PFSK-1 (cell line): ENCODE data around the gene JMJD1C.

Source experiments
- FOXP2 ChIP-seq: optimal IDR thresholded peaks from 2 replicates; pipeline ENCODE3; 2011; ENCODE audit warnings: borderline replicate concordance, control low read depth, inconsistent platforms; ENCODE audit not compliant: insufficient read depth; ENCODE audit errors: extremely low read length, extremely low read depth
- POLR2AphosphoS5 ChIP-seq: IDR thresholded peaks from 2 replicates; pipeline ENCODE4 v1.6.1; 2012; ENCODE audit warnings: low read depth, mild to moderate bottlenecking, control low read depth, low read length, moderate library complexity
- REST ChIP-seq, 2 experiments: IDR thresholded peaks; 2 replicates each; pipeline versions ENCODE4 v1.6.1 to v1.8.0; 2011 to 2012; ENCODE audit warnings: low read depth in 2 of 2, low read length in 2 of 2, control low read depth in 1 of 2, inconsistent platforms in 1 of 2, mild to moderate bottlenecking in 1 of 2, moderate library complexity in 1 of 2; ENCODE audit not compliant: insufficient read depth in 1 of 2
- SIN3A ChIP-seq: IDR thresholded peaks from 2 replicates; pipeline ENCODE4 v1.6.1; 2012; ENCODE audit warnings: mild to moderate bottlenecking, low read length, moderate library complexity, borderline replicate concordance; ENCODE audit not compliant: insufficient read depth
- TAF1 ChIP-seq: IDR thresholded peaks from 2 replicates; pipeline ENCODE4 v1.6.1; 2012; ENCODE audit warnings: low read length, control low read depth, borderline replicate concordance; ENCODE audit not compliant: insufficient read depth

Gene JMJD1C

GRCh38 chr10:63390521-63390920 lies 75.3 kb downstream of the JMJD1C start:
- TF ChIP-seq FOXP2 (no peak), SIN3A (no peak), REST (IDR thresholded peaks at IDR 0.05; ENCODE audit: insufficient read depth in 1 of 2, low read depth in 2 of 2, low read length in 2 of 2) (no peak), POLR2AphosphoS5 (no peak), TAF1 (no peak)

GRCh38 chr10:63388421-63389031 lies 77.3 kb downstream of the JMJD1C start:
- TF ChIP-seq FOXP2 (no peak), POLR2AphosphoS5 (no peak), REST (IDR thresholded peaks at IDR 0.05; ENCODE audit: insufficient read depth in 1 of 2, low read depth in 2 of 2, low read length in 2 of 2) (no peak), SIN3A (no peak), TAF1 (no peak)

GRCh38 chr10:63385254-63385653 lies 80.5 kb downstream of the JMJD1C start:
- TF ChIP-seq TAF1 (no peak), FOXP2 (no peak), SIN3A (no peak), POLR2AphosphoS5 (no peak), REST (IDR thresholded peaks at IDR 0.05; ENCODE audit: insufficient read depth in 1 of 2, low read depth in 2 of 2, low read length in 2 of 2) (no peak)

GRCh38 chr10:63384675-63385074 lies 81.1 kb downstream of the JMJD1C start:
- no peak for TF ChIP-seq REST (IDR thresholded peaks at IDR 0.05; ENCODE audit: insufficient read depth in 1 of 2, low read depth in 2 of 2, low read length in 2 of 2)
- no peak for TF ChIP-seq TAF1
- TF ChIP-seq FOXP2 = no peak
- no peak for TF ChIP-seq SIN3A
- no peak for TF ChIP-seq POLR2AphosphoS5

GRCh38 chr10:63384001-63384400 lies 81.8 kb downstream of the JMJD1C start:
- no peak for TF ChIP-seq TAF1
